Lung (tissue), 12 donors: ENCODE measurements around the gene RETREG1. TPM values are rescaled to one million over a fixed set of nuclear protein-coding genes. Genes with fewer than 3 reads are reported as not detected.

Experiments used
- ATAC-seq: fragments of 200-7000 bp; cut with Tn5 transposase; one replicate; pipeline ENCODE4 v1.9.1; 2020; ENCODE audit warnings: moderate number of reproducible peaks; ENCODE audit not compliant: insufficient read depth, low FRiP score
- DNase-seq, 3 donors: peaks; one replicate each; pipeline ENCODE4 v3.0.0-alpha.2; 2013 to 2017
- H3K27ac ChIP-seq, 2 donors: one replicate each; pipeline ENCODE4 v1.5.1; 2013; ENCODE audit warnings: mild to moderate bottlenecking in 2 of 2, moderate library complexity in 2 of 2, control low read depth in 1 of 2, inconsistent platforms in 1 of 2, low read depth in 1 of 2, low read length in 1 of 2
- H3K27me3 ChIP-seq, 3 donors: one replicate each; pipeline ENCODE4 v1.5.1; 2013; ENCODE audit warnings: low read length in 2 of 3; ENCODE audit not compliant: control insufficient read depth in 3 of 3, insufficient read depth in 3 of 3
- H3K36me3 ChIP-seq, 4 donors: one replicate each; pipeline ENCODE4 v1.5.1; 2013; ENCODE audit warnings: low read length in 4 of 4, mild to moderate bottlenecking in 1 of 4, moderate library complexity in 1 of 4; ENCODE audit not compliant: control insufficient read depth in 4 of 4, insufficient read depth in 4 of 4
- H3K4me1 ChIP-seq, 5 donors: one replicate each; pipeline ENCODE4 v1.5.1; 2013; ENCODE audit warnings: low read length in 5 of 5, mild to moderate bottlenecking in 2 of 5, moderate library complexity in 1 of 5; ENCODE audit not compliant: control insufficient read depth in 5 of 5, insufficient read depth in 5 of 5
- H3K4me3 ChIP-seq: one replicate; pipeline ENCODE4 v1.5.1; 2013; ENCODE audit warnings: mild to moderate bottlenecking, control low read depth, moderate library complexity
- H3K9ac ChIP-seq, 2 donors: one replicate each; pipeline ENCODE4 v1.5.1; 2013; ENCODE audit warnings: low read length in 2 of 2, control low read depth in 1 of 2; ENCODE audit not compliant: insufficient read depth in 1 of 2
- H3K9me3 ChIP-seq, 4 donors: one replicate each; pipeline ENCODE4 v1.5.1; 2013; ENCODE audit warnings: low read length in 3 of 4, mild to moderate bottlenecking in 1 of 4, moderate library complexity in 1 of 4; ENCODE audit not compliant: control insufficient read depth in 4 of 4, insufficient read depth in 3 of 4
- CTCF ChIP-seq: IDR thresholded peaks from 2 replicates; pipeline ENCODE4 v1.5.1; 2012; ENCODE audit warnings: mild to moderate bottlenecking; ENCODE audit errors: control extremely low read depth, extremely low read depth
- WGBS, 2 donors: extraction: QIAGEN DNeasy Blood & Tissue Kit; methylation state at CpG; one replicate each; pipeline ENCODE4 v1.1.7; 2013; 5-methylcytosine and 5-hydroxymethylcytosine counted together
- polyA plus RNA-seq, 2 donors: library from polyadenylated mRNA; stranded (reverse); fragments of 200-250 nt; gene quantifications; one replicate each; pipeline ENCODE4 v1.2.1, GENCODE V29; 2013
- total RNA-seq, 2 donors: library from RNA; depleted of rRNA in 1 of 2; stranded (reverse); fragments of >200 nt in 1 of 2; gene quantifications; one replicate each; pipeline ENCODE4 v1.2.1, GENCODE V29; 2014 to 2021
- donor health status: control.
- donor health status: control.
- donor health status: Bipolar disorder and iron deficiency.
- donor health status: healthy.
- donor health status: DM: yes; HTN: yes; CAD: no.

Gene RETREG1
- total and polyA plus RNA-seq, 4 donors = 6.8 to 19.5 (median 9.6) TPM

- H3K9me3 ChIP-seq = no peaks in the 10 kb centered on the region
- no peaks in the 10 kb centered on the region for H3K36me3 ChIP-seq
- H3K4me3 ChIP-seq = no peak overlapping the region
- H3K4me1 ChIP-seq = no peaks in the 10 kb centered on the region
- H3K9ac ChIP-seq = no peak overlapping the region
- 72 to 92% methylated on average over 3 of the region's 3 CpGs for WGBS, 2 donors
- ATAC-seq (no peak), DNase-seq (no peak)
- H3K27me3 ChIP-seq = peaks cover 0 to 3% (median 0%) of the 10 kb centered on the region in 3 donors
- no peak overlapping the region for H3K27ac ChIP-seq
- TF ChIP-seq CTCF = no peak
Measured at GRCh38 chr5:16570121-16570815, 46.5 kb downstream of the RETREG1 start.

GRCh38 chr5:16568875-16569580 is 47.8 kb downstream of the RETREG1 start:
- peaks cover 0 to 3% (median 0%) of the 10 kb centered on the region in 3 donors for H3K27me3 ChIP-seq
- no peak overlapping the region for H3K9ac ChIP-seq
- H3K4me1 ChIP-seq = no peaks in the 10 kb centered on the region
- H3K9me3 ChIP-seq = no peaks in the 10 kb centered on the region
- ATAC-seq (no peak), DNase-seq (peak in 1 of 3 donors; percentile 12)
- no peaks in the 10 kb centered on the region for H3K36me3 ChIP-seq
- no peak overlapping the region for H3K27ac ChIP-seq
- no peak for TF ChIP-seq CTCF
- 90 to 94% methylated on average over 16 of the region's 16 CpGs for WGBS, 2 donors
- no peak overlapping the region for H3K4me3 ChIP-seq

- Histone ChIP-seq H3K9ac (no peak overlapping the region), H3K9me3 (no peaks in the 10 kb centered on the region), H3K27me3 (peaks cover 0 to 3% (median 0%) of the 10 kb centered on the region in 3 donors), H3K36me3 (no peaks in the 10 kb centered on the region), H3K4me3 (no peak overlapping the region), H3K27ac (no peak overlapping the region), H3K4me1 (no peaks in the 10 kb centered on the region)
- no peak for DNase-seq
- TF ChIP-seq CTCF = no peak
- ATAC-seq = no peak
- WGBS, 2 donors = 88 to 89% methylated on average over 3 of the region's 3 CpGs
Measured at GRCh38 chr5:16567365-16567764, 49.4 kb downstream of the RETREG1 start.
